OCI-LY3 (cell line): ENCODE data around the gene WDFY4.

Experiments used
- EZH2phosphoT487 ChIP-seq: fragments of 200-600 bp; shearing (Covaris generic); IDR thresholded peaks from 2 replicates; pipeline ENCODE4 v1.6.1; 2018; ENCODE audit warnings: antibody characterized with exemption, mixed run types, low read depth
- TF ChIP-seq, protein P1 (sequence below): fragments of 200-600, 300-600 bp; sonication (generic); IDR thresholded peaks from 2 replicates; pipeline ENCODE4 v1.5.1; 2014; ENCODE audit warnings: antibody characterized with exemption, low read length, low read depth

GRCh38 chr10:48904861-48905260 lies 220.2 kb downstream of the WDFY4 start:
- TF ChIP-seq, protein P1, sequence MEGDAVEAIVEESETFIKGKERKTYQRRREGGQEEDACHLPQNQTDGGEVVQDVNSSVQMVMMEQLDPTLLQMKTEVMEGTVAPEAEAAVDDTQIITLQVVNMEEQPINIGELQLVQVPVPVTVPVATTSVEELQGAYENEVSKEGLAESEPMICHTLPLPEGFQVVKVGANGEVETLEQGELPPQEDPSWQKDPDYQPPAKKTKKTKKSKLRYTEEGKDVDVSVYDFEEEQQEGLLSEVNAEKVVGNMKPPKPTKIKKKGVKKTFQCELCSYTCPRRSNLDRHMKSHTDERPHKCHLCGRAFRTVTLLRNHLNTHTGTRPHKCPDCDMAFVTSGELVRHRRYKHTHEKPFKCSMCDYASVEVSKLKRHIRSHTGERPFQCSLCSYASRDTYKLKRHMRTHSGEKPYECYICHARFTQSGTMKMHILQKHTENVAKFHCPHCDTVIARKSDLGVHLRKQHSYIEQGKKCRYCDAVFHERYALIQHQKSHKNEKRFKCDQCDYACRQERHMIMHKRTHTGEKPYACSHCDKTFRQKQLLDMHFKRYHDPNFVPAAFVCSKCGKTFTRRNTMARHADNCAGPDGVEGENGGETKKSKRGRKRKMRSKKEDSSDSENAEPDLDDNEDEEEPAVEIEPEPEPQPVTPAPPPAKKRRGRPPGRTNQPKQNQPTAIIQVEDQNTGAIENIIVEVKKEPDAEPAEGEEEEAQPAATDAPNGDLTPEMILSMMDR = no peak
- TF ChIP-seq EZH2phosphoT487 = no peak
